GM18909 (cell line): ENCODE results near the gene VWA5B2.

Experiments used
- ATAC-seq: cut with Tn5 transposase; IDR thresholded peaks from one replicate; pipeline ENCODE4 v1.9.1; 2021; ENCODE audit warnings: mild to moderate bottlenecking; ENCODE audit not compliant: unreplicated experiment, poor library complexity

Gene VWA5B2

GRCh38 chr3:184229394-184230080 is at the start of gene VWA5B2:
TSS of gene VWA5B2 (plus strand) at chr3:184229585. CDS start at chr3:184230529, 944 bp downstream.
- ATAC-seq: peak; percentile 76

DNA sequence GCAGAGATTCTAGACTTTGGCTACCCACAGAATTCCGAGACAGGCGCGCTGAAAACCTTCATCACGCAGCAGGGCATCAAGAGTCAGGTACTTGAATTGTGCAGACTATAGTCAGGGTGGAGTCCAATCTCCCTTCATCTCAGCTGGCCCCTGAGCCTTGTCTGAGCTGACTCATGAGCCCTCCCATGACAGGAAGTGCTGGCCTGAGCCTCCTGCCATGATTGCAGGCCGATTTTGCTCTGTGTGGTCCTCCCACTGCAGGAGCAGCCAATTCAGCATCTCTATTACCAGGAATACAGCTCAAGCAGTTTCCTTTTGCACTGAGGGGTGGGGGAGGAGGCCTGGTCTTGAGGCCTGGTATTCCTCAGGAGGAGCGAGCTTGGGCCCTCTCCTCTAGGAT is 49.2 kb upstream of the VWA5B2 start:
- no peak for ATAC-seq

GRCh38 chr3:184181596-184181995 is 47.8 kb upstream of the VWA5B2 start:
- ATAC-seq: no peak

GRCh38 chr3:184183679-184184078 is 45.7 kb upstream of the VWA5B2 start:
- ATAC-seq: no peak

GRCh38 chr3:184184546-184185230 is 44.7 kb upstream of the VWA5B2 start:
- ATAC-seq: no peak

- ATAC-seq: peak; percentile 90
These were observed 43.8 kb upstream of the VWA5B2 start for GRCh38 chr3:184185461-184186183.

DNA sequence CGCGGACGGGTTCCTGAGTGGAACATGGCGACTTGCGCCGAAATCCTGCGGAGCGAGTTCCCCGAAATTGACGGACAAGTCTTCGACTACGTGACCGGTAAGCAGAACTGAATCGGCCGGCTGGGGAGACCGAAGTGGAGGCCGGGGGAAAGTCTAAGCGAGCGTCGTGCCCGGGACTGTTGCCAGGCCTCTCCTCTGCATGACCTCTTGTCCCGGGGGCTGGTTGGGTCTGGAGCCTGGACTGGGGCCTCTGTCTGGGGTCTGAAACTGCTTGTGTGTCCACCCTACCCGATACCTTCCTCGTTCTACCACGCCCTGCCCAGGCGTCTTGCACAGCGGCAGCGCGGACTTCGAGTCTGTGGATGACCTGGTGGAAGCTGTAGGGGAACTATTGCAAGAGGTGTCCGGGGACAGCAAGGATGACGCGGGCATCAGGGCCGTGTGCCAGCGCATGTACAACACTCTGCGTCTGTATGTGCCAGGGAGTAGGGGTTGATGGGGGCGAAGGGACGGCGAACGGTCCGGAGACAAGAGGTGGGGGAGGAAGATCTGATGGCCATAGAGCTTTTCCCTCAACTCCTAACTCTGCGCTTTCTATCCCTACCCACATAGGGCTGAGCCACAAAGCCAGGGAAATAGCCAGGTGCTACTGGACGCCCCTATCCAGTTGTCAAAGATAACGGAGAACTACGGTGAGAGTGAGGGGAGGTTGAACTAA is 43.0 kb upstream of the VWA5B2 start, which contains the start of gene ABCF3:
Gene ABCF3 (plus strand): TSS at position 16 of the 718 bp plus-strand sequence. CDS start 9 bp downstream, at position 25.
- peak; percentile 35 for ATAC-seq

DNA sequence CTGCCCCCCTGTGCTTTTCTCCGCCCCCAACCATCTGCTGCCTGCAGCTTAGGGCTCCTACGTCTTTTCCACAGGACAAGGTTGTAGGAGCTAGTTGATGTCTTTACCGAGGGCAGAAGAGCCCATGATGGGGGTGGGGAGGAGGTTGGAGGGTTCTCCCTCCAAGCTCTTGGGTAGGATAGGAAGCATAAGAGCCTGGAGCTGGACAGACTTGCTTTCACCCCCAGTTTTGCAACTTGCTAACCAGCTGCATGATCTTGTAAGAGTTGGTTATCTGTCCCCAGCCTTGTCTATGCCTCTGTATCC is 42.5 kb upstream of the VWA5B2 start:
- no peak for ATAC-seq

DNA sequence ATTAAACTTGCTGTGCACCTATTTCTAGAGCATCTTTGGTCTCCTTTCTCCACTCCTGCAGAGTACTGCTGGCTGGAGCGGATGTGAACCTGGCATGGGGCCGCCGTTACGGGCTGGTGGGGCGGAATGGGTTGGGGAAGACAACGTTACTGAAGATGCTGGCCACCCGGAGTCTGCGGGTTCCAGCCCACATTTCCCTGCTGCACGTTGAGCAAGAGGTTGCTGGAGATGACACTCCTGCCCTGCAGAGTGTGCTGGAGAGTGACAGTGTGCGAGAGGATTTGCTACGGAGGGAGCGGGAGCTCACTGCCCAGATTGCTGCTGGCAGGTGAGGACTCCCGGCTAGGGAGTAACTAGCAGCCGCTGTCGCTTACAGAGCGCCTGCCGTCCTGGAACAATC is 41.3 kb upstream of the VWA5B2 start:
- no peak for ATAC-seq

GRCh38 chr3:184189421-184189820 is 40.0 kb upstream of the VWA5B2 start:
- no peak for ATAC-seq

DNA sequence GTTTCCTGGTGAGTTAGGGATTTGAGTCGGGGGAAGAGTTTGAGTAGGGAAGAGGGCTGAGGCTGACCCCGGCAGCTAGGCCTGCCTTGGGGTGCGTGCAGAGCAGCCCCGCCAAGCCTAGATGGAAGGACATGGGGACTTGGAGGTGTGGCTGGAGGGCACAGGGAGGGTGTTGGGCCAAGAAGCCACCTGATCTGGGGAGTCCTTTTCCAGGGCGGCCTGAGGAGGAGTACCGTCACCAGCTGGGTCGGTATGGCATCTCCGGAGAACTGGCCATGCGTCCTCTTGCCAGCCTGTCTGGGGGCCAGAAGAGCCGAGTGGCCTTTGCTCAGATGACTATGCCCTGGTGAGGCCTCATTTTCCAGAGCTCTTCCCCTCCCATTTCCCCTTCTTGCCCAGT is 36.5 kb upstream of the VWA5B2 start:
- ATAC-seq: no peak

DNA sequence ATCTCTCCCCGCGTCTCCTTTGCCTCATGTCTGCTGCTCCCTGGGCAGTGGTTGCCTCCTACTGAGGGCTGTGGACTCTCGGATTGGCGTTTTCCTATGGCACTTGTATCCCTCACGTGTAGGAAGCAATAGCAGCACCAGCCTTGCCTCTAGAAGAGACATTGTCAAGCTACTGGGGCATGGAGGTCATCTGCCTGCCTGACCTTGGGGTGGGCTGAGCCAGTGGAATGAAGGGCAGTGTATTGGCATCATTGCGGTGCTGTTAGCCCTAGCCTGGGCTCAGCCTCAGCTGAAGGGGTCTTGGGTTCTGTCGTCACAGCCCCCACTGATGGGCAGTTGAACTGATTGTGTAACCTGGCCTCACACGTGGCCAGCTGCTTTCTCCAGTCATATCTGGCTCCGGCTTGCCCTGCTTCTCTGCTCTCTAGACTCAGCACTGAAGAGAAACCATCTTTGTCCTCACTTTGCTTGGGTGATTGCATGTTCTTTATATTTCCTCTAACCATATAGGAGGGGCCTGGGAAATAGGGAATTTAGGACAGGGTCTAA is 35.3 kb upstream of the VWA5B2 start:
- ATAC-seq: no peak

GRCh38 chr3:184196536-184196935 is 32.8 kb upstream of the VWA5B2 start:
- no peak for ATAC-seq

DNA sequence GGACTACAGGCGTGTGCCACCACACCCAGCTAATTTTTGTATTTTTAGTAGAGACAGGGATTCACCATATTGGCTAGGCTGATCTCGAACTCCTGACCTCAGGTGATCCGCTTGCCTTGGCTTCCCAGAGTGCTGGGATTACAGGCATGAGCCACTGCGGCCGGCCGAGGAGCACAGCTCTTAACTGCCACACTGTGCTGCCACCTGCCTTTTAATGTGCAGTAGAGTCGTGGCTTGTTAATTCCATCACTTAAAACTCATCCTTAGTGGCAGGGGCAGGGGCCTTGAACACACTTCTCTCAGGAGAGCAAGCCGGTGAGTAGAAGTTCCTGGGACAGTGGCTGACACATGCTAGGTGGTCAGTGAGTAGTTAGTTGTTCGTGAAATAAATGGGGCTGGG is 30.9 kb upstream of the VWA5B2 start:
- ATAC-seq: no peak

- ATAC-seq: no peak
These were observed 28.6 kb upstream of the VWA5B2 start for GRCh38 chr3:184200825-184201224.

- no peak for ATAC-seq
These were observed 25.9 kb upstream of the VWA5B2 start for GRCh38 chr3:184203526-184203925.

DNA sequence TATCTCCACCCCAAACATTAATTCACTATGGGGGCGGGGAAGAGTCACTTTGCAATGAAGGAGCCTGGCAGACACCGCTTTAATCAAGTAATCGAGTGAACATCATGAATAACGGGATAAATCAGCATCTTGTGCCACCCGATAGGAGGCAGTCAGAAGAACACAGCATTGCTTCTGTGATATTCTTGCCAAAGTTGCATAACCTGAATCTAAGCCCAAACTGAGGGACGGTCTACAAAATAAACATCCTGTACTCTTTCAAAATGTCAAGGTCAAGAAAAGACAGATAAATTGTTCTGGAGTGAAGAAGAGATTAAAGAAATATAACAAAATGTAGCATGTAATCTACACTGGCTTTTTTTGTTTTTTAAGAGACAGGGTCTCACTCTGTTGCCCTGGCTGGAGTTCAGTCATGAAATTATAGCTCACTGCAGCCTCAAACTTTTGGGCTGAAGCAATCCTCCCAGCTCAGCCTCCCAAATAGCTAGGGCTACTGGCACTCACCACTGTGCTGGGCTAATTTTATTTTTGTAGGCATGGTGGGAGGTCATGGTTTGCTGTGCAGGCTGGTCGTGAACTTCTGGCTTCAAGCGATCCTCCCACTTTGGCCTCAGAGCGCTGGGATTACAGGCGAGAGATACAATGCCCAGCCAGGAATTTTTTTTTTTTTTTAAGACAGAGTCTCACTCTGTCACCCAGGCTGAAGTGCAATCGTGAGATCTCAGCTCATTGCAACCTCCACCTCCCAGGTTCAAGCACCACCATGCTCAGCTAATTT is 20.1 kb upstream of the VWA5B2 start:
- no peak for ATAC-seq

GRCh38 chr3:184211297-184211696 is 18.1 kb upstream of the VWA5B2 start:
- no peak for ATAC-seq

DNA sequence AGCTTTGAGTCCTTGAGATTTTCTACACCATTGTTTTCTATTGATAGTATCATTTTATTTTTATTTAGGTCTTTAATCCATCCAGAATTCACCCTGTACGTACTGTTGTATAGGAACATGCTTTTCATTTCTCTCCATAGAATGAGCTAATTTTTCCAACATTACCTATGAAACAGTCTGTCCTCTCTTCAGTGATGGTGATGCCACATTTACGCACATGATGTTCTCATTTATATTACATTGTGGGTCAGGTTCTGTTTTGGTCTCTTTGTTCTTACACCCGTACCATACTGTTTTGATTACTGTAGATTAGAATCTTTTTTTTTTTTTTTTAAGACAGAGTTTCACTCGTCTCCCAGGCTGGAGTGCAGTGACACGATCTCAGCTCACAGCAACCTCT is 17.7 kb upstream of the VWA5B2 start:
- ATAC-seq: no peak

- no peak for ATAC-seq
These were observed 10.6 kb upstream of the VWA5B2 start for GRCh38 chr3:184218814-184219213.
